ENCODE results near the gene GPRASP2.

GPRASP2 gene

GRCh38 chrX:102745513-102745856 is 33.2 kb downstream of the GPRASP2 start:
- DNase-seq (ENCODE audit: low read depth): no peak

GRCh38 chrX:102745857-102746584 is 33.8 kb downstream of the GPRASP2 start:
- DNase-seq (ENCODE audit: low read depth): peak; percentile 50

GRCh38 chrX:102765217-102765616 is 53.0 kb downstream of the GPRASP2 start:
- DNase-seq (ENCODE audit: low read depth): peak; percentile 85

- DNase-seq (ENCODE audit: low read depth): peak; percentile 63
Observed at GRCh38 chrX:102765809-102766208, 53.6 kb downstream of the GPRASP2 start.

- DNase-seq (ENCODE audit: low read depth): no peak
Observed at GRCh38 chrX:102767287-102767686, 55.0 kb downstream of the GPRASP2 start.

Measured in ELR (cell line).